HFFc6 (cell line): Measurements from ENCODE around the gene FREM1. TPM values are rescaled to one million over a fixed set of nuclear protein-coding genes. Genes with fewer than 3 reads are reported as not detected.

Source experiments
- DNase-seq: peaks from one replicate; pipeline ENCODE4 v3.0.0-alpha.2; 2018
- H3K27ac Mint-ChIP-seq: 2 replicates; pipeline ENCODE4 v1.8.0; 2020; ENCODE audit warnings: mild to moderate bottlenecking, mixed read lengths
- H3K27me3 Mint-ChIP-seq: 2 replicates; pipeline ENCODE4 v1.8.0; 2021; ENCODE audit warnings: mild to moderate bottlenecking, moderate library complexity, mixed read lengths; ENCODE audit not compliant: insufficient read depth
- H3K36me3 Mint-ChIP-seq: 2 replicates; pipeline ENCODE4 v1.8.0; 2021; ENCODE audit warnings: low read depth, mixed read lengths
- H3K4me1 Mint-ChIP-seq: 2 replicates; pipeline ENCODE4 v1.8.0; 2020; ENCODE audit warnings: low read depth, mixed read lengths
- H3K4me3 Mint-ChIP-seq: 2 replicates; pipeline ENCODE4 v1.8.0; 2020; ENCODE audit warnings: mild to moderate bottlenecking, moderate library complexity, mixed read lengths
- H3K9me3 Mint-ChIP-seq: 2 replicates; pipeline ENCODE4 v1.8.0; 2020; ENCODE audit warnings: mild to moderate bottlenecking, mixed read lengths
- CTCF ChIP-seq: fragments of 200-600 bp; sonication (generic); IDR thresholded peaks from 2 replicates; pipeline ENCODE4 v1.5.0; 2021; ENCODE audit warnings: antibody characterized with exemption, mild to moderate bottlenecking
- total RNA-seq, 6 experiments: library from RNA; stranded (reverse); fragmentation: NEBNext Ultra II Directional; extraction: Animal tissue kit (Norgen Biotek cat#: 25700); gene quantifications; 2 replicates in 1 of 6; 3 replicates in 5 of 6; pipeline ENCODE4 v1.2.3, GENCODE V29; 2021

Gene FREM1
- total RNA-seq, 6 experiments from 2014 or later = 0.03 to 0.16 (median 0.06) TPM; not detected in 2

- Mint-ChIP-seq H3K4me1 (no peaks in the 10 kb centered on the region), H3K36me3 (no peaks in the 10 kb centered on the region; the same call in 1 of the 2 replicates), H3K27ac (no peak overlapping the region), H3K27me3 (no peaks in the 10 kb centered on the region; the same call in none of the 2 replicates), H3K9me3 (no peaks in the 10 kb centered on the region; the same call in 1 of the 2 replicates), H3K4me3 (no peak overlapping the region)
- DNase-seq = no peak
- TF ChIP-seq CTCF = no peak
Observed at GRCh38 chr9:14824481-14824880, 85.7 kb downstream of the FREM1 start.

- Mint-ChIP-seq H3K4me1 (no peaks in the 10 kb centered on the region; the same call in 1 of the 2 replicates), H3K9me3 (no peaks in the 10 kb centered on the region; the same call in 1 of the 2 replicates), H3K36me3 (no peaks in the 10 kb centered on the region; the same call in 1 of the 2 replicates), H3K27me3 (no peaks in the 10 kb centered on the region; the same call in none of the 2 replicates), H3K27ac (no peak overlapping the region), H3K4me3 (no peak overlapping the region)
- no peak for DNase-seq
- no peak for TF ChIP-seq CTCF
Observed at GRCh38 chr9:14823800-14824199, 86.4 kb downstream of the FREM1 start.

GRCh38 chr9:14822666-14823065 lies 87.6 kb downstream of the FREM1 start:
- no peak for TF ChIP-seq CTCF
- H3K27me3 Mint-ChIP-seq = no peaks in the 10 kb centered on the region; the same call in none of the 2 replicates
- no peaks in the 10 kb centered on the region; the same call in 1 of the 2 replicates for H3K9me3 Mint-ChIP-seq
- H3K4me1 Mint-ChIP-seq = no peaks in the 10 kb centered on the region; the same call in 1 of the 2 replicates
- no peak overlapping the region for H3K27ac Mint-ChIP-seq
- no peaks in the 10 kb centered on the region; the same call in 1 of the 2 replicates for H3K36me3 Mint-ChIP-seq
- no peak for DNase-seq
- H3K4me3 Mint-ChIP-seq = no peak overlapping the region

GRCh38 chr9:14819183-14819582 lies 91.0 kb downstream of the FREM1 start:
- Mint-ChIP-seq H3K27me3 (no peaks in the 10 kb centered on the region), H3K27ac (no peak overlapping the region), H3K4me1 (peaks cover under 1% of the 10 kb centered on the region; the same call in 1 of the 2 replicates), H3K36me3 (no peaks in the 10 kb centered on the region; the same call in 1 of the 2 replicates), H3K4me3 (no peak overlapping the region), H3K9me3 (no peaks in the 10 kb centered on the region)
- DNase-seq = no peak
- TF ChIP-seq CTCF = no peak

- H3K9me3 Mint-ChIP-seq = no peaks in the 10 kb centered on the region; the same call in 1 of the 2 replicates
- TF ChIP-seq CTCF = no peak
- peaks cover 27% of the 10 kb centered on the region; the same call in 1 of the 2 replicates for H3K4me1 Mint-ChIP-seq
- peak overlapping the region; percentile 74; the same call in 1 of the 2 replicates for H3K4me3 Mint-ChIP-seq
- no peaks in the 10 kb centered on the region for H3K27me3 Mint-ChIP-seq
- DNase-seq = no peak
- H3K27ac Mint-ChIP-seq = no peak overlapping the region; the same call in 1 of the 2 replicates
- H3K36me3 Mint-ChIP-seq = no peaks in the 10 kb centered on the region
Observed at GRCh38 chr9:14814249-14814628, 96.0 kb downstream of the FREM1 start.
